ENCODE measurements around the gene ZSCAN26.

ZSCAN26 gene

GRCh38 chr6:28323813-28324424 is 57.0 kb downstream of the ZSCAN26 start:
- DNase-seq = no peak

DNA sequence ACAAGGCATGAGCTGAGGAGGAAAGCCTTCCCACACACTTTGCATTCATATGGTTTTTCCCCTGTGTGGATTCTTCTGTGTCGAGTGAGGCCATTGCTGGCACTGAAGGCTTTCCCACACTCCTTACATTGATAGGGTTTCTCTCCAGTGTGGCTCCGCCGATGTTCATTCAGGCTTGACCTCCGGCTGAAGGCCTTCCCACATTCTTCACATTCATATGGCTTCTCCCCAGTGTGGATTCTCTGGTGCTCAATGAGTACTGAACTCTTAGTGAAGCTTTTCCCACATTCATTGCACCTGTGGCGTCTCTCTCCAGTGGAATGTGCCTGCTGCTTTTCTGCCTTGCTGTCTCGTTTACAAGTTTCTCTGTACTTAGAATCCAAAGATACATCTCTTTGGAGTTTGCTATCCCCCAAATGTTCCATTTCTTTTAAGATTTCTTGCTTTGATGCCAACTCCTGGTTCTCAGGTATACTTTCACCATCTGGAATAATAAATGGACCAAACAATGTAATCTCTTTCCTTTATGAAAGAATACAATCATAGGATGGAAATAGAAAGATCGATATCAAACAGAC is 59.5 kb downstream of the ZSCAN26 start:
- DNase-seq = no peak
